Tibial artery (tissue), 4 donors: ENCODE results near the gene LRRC40.

Source experiments
- DNase-seq, 2 donors: peaks; one replicate each; pipeline ENCODE4 v3.0.0-alpha.2; 2019
- H3K27ac ChIP-seq, 2 donors: fragments of 200-600 bp; sonication (generic) in 1 of 2; 1 replicate in 1 of 2; 2 replicates in 1 of 2; pipeline ENCODE4 v1.5.1; 2018 to 2019; ENCODE audit warnings: mild to moderate bottlenecking in 1 of 2
- H3K27me3 ChIP-seq, 2 donors: fragments of 200-600 bp; sonication (generic) in 1 of 2; one replicate each; pipeline versions ENCODE4 v1.5.1 to v1.6.0; 2016 to 2019
- H3K36me3 ChIP-seq, 3 donors: fragments of 200-600 bp; sonication (generic) in 2 of 3; one replicate each; pipeline ENCODE4 v1.5.1; 2016 to 2019; ENCODE audit warnings: mild to moderate bottlenecking in 2 of 3
- H3K4me1 ChIP-seq, 4 donors: fragments of 200-600 bp; sonication (generic) in 2 of 4; 1 replicate in 3 of 4; 2 replicates in 1 of 4; pipeline ENCODE4 v1.5.1; 2016 to 2019
- H3K4me3 ChIP-seq, 2 donors: fragments of 200-600 bp; sonication (generic) in 1 of 2; 1 replicate in 1 of 2; 2 replicates in 1 of 2; pipeline ENCODE4 v1.5.1; 2018 to 2019; ENCODE audit warnings: mild to moderate bottlenecking in 2 of 2
- H3K9me3 ChIP-seq, 3 donors: fragments of 200-600 bp; sonication (generic) in 1 of 3; one replicate each; pipeline ENCODE4 v1.5.1; 2016 to 2019
- intact Hi-C: fragments of 100-400 bp; cut with DNase I; formaldehyde crosslinking; loops from one replicate; pipeline ENCODE4 v1.15.0; 2023; ENCODE audit warnings: low total_unique reads
- TF ChIP-seq, protein P1 (sequence below), 2 experiments: fragments of 200-600 bp in 1 of 2; fragments of 450-650 bp in 1 of 2; IDR thresholded peaks; one replicate each; pipeline ENCODE4 v1.5.1; 2017 to 2019; ENCODE audit warnings: antibody characterized with exemption in 2 of 2, mild to moderate bottlenecking in 1 of 2, moderate library complexity in 1 of 2

LRRC40 gene

GRCh38 chr1:70222716-70223235 lies 17.4 kb upstream of the LRRC40 start:
- Histone ChIP-seq H3K36me3 (peaks cover 3 to 22% (median 7%) of the 10 kb centered on the region in 3 donors), H3K27ac (peak overlapping the region; percentile 93 to 98), H3K9me3 (no peaks in the 10 kb centered on the region), H3K27me3 (no peaks in the 10 kb centered on the region), H3K4me1 (peaks cover 0 to 63% (median 30%) of the 10 kb centered on the region in 4 donors), H3K4me3 (peak overlapping the region; percentile 74 to 81)
- no peak for DNase-seq
- TF ChIP-seq, protein P1, sequence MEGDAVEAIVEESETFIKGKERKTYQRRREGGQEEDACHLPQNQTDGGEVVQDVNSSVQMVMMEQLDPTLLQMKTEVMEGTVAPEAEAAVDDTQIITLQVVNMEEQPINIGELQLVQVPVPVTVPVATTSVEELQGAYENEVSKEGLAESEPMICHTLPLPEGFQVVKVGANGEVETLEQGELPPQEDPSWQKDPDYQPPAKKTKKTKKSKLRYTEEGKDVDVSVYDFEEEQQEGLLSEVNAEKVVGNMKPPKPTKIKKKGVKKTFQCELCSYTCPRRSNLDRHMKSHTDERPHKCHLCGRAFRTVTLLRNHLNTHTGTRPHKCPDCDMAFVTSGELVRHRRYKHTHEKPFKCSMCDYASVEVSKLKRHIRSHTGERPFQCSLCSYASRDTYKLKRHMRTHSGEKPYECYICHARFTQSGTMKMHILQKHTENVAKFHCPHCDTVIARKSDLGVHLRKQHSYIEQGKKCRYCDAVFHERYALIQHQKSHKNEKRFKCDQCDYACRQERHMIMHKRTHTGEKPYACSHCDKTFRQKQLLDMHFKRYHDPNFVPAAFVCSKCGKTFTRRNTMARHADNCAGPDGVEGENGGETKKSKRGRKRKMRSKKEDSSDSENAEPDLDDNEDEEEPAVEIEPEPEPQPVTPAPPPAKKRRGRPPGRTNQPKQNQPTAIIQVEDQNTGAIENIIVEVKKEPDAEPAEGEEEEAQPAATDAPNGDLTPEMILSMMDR (IDR thresholded peaks at IDR 0.05): no peak
- intact Hi-C loops: loop anchor here (10.0 kb wide), 2 partner anchors 122 to 192 kb away; partner anchors contain the start of gene CTH

DNA sequence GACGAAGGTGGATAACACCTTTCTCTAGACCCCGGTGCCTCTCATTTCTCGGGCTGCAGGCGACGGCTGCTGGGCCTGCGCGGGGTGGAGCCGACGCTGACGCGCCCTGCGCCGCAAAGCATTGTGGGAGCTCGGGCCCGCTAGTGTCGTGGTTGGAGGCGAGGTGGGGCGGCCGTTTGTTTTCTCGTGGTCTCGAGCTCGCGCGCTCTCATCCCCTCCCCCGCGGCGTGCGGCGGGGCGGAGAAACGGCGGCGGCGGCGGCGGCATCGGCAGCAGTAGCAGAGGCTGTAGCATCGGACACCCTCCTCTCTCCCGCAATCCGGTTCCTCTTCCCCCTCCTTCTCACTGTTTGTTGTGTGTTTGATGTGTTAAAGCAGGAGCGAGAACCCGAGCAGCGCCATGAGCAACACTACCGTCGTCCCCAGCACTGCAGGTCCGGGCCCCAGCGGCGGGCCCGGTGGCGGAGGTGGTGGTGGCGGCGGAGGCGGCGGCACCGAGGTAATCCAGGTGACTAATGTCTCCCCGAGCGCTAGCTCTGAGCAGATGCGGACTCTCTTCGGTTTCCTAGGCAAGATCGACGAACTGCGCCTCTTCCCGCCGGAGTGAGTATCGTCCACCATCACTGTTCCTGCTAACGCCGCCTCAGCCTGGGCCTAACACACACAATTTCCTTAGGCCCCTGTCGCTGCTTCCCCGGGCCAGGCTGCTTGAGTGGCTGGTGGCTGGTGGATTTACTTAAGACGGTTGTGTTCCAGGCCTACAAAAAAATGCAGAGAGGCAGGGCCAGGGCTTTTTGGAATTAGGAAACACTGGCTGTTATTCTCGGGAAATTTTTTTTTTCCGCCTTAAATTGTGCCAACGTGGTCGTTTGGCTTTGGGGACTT lies 16.1 kb upstream of the LRRC40 start, which contains the start of gene SRSF11:
Gene SRSF11, plus strand, starts transcription at position 143 of the 884 bp plus-strand sequence. Its CDS starts 257 bp downstream, at position 400.
- intact Hi-C loops: loop anchor here (10.0 kb wide), 2 partner anchors 123 to 193 kb away; partner anchors contain the start of gene CTH
- Histone ChIP-seq H3K27ac (peak within 1 kb of the TSS; percentile 93 to 98), H3K4me3 (peak within 1 kb of the TSS; percentile 74 to 81), H3K27me3 (no peaks in the 10 kb centered on the region), H3K9me3 (no peaks in the 10 kb centered on the region), H3K4me1 (peaks cover 0 to 50% (median 28%) of the 10 kb centered on the region in 4 donors), H3K36me3 (peaks cover 3 to 24% (median 7%) of the 10 kb centered on the region in 3 donors)
- peak; percentile 96 to 98 for DNase-seq
- TF ChIP-seq, protein P1 (IDR thresholded peaks at IDR 0.05): peak in 1 of 2 experiments; percentile 18

DNA sequence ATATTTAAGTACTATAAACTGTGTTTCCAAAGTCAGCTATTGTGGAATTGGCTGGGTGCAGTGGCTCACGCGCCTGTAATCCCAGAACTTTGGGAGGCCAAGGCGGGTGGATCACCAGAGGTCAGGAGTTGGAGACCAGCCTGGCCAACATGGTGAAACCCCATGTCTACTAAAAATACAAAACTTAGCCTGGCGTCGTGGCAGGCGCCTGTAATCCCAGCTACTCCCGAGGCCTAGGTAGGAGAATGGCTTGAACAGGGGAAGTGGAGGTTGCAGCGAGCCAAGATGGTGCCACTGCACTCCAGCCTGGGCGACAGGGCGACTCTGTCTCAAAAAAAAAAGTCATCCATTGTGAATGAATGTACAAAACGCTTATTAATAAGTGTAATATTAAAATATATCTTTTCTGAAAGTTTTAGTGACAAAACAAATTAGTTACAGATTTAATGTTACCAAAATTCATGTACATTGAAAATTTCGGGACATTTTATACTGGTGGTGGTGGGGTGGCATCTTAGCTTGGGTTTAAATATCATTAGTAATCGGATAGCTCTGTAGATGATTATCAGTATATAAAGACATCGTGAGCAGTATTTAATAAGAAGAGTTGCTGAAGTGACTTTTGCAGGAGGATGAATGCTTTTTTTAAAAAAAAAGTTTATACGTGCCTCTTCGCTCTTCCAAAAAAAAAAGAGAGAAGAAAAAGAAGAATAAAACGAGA lies 15.3 kb upstream of the LRRC40 start:
- H3K27ac ChIP-seq: peak overlapping the region; percentile 93 to 98
- peaks cover 3 to 27% (median 10%) of the 10 kb centered on the region in 3 donors for H3K36me3 ChIP-seq
- H3K27me3 ChIP-seq: no peaks in the 10 kb centered on the region
- intact Hi-C loops: loop anchor here (10.0 kb wide), 2 partner anchors 124 to 194 kb away; partner anchors contain the start of gene CTH
- TF ChIP-seq, protein P1 (IDR thresholded peaks at IDR 0.05): no peak
- H3K9me3 ChIP-seq: no peaks in the 10 kb centered on the region
- no peak for DNase-seq
- H3K4me1 ChIP-seq: peaks cover 0 to 44% (median 28%) of the 10 kb centered on the region in 4 donors
- peak overlapping the region; percentile 74 to 81 for H3K4me3 ChIP-seq

- intact Hi-C loops: loop anchor here (10.0 kb wide), 2 partner anchors 125 to 195 kb away; partner anchors contain the start of gene CTH
- H3K27ac ChIP-seq: peak overlapping the region in 1 of 2 donors; percentile 93
These were observed 14.6 kb upstream of the LRRC40 start for GRCh38 chr1:70220015-70220414.

More at GRCh38 chr1:70220015-70220414, 14.6 kb upstream of the LRRC40 start:
- Histone ChIP-seq H3K4me1 (peaks cover 0 to 37% (median 28%) of the 10 kb centered on the region in 4 donors), H3K36me3 (peaks cover 3 to 22% (median 12%) of the 10 kb centered on the region in 3 donors), H3K4me3 (no peak overlapping the region), H3K9me3 (no peaks in the 10 kb centered on the region), H3K27me3 (no peaks in the 10 kb centered on the region)
- no peak for DNase-seq
- TF ChIP-seq, protein P1 (IDR thresholded peaks at IDR 0.05): no peak
